Mesothelial cell of epicardium (in vitro differentiated cells): Measurements from ENCODE around the gene JAG2. TPM values are rescaled to one million over a fixed set of nuclear protein-coding genes. Genes with fewer than 3 reads are reported as not detected.

ENCODE experiments used
- DNase-seq, 2 experiments: peaks; one replicate each; pipeline ENCODE4 v3.0.0; 2021; ENCODE audit warnings: low spot score in 2 of 2; ENCODE audit not compliant: unreplicated experiment in 2 of 2
- H3K27ac Mint-ChIP-seq: 2 replicates; pipeline ENCODE4 v1.8.0; 2021; ENCODE audit warnings: mixed read lengths
- H3K27me3 Mint-ChIP-seq: 2 replicates; pipeline ENCODE4 v1.8.0; 2021; ENCODE audit warnings: low read depth, mixed read lengths
- H3K36me3 Mint-ChIP-seq: 2 replicates; pipeline ENCODE4 v1.8.0; 2021; ENCODE audit warnings: mixed read lengths
- H3K4me1 Mint-ChIP-seq: 2 replicates; pipeline ENCODE4 v1.8.0; 2021; ENCODE audit warnings: mixed read lengths
- H3K4me3 Mint-ChIP-seq: 2 replicates; pipeline ENCODE4 v1.8.0; 2021; ENCODE audit warnings: mild to moderate bottlenecking, moderate library complexity, mixed read lengths
- H3K9me3 Mint-ChIP-seq: 2 replicates; pipeline ENCODE4 v1.8.0; 2021; ENCODE audit warnings: mixed read lengths
- CTCF ChIP-seq: fragments of 200-600 bp; sonication (generic); IDR thresholded peaks from one replicate; pipeline ENCODE4 v1.5.0; 2021; ENCODE audit warnings: antibody characterized with exemption; ENCODE audit not compliant: unreplicated experiment
- total RNA-seq: library from RNA; stranded (reverse); gene quantifications from 3 replicates; pipeline ENCODE4 v1.2.1, GENCODE V29; 2021

Gene JAG2
- total RNA-seq, 1 donor from 2014 or later, result 38.9 TPM

- no peak overlapping the region for H3K27ac Mint-ChIP-seq
- no peak for TF ChIP-seq CTCF
- no peaks in the 10 kb centered on the region for H3K36me3 Mint-ChIP-seq
- H3K4me3 Mint-ChIP-seq, result no peak overlapping the region
- DNase-seq, result no peak
- H3K4me1 Mint-ChIP-seq, result peaks cover 2% of the 10 kb centered on the region
- no peaks in the 10 kb centered on the region for H3K27me3 Mint-ChIP-seq
- H3K9me3 Mint-ChIP-seq, result no peaks in the 10 kb centered on the region
These were observed 11.9 kb downstream of the JAG2 start for GRCh38 chr14:105156414-105157375.

GRCh38 chr14:105155681-105156413 is 12.7 kb downstream of the JAG2 start:
- H3K27me3 Mint-ChIP-seq, result no peaks in the 10 kb centered on the region
- DNase-seq, result no peak
- H3K36me3 Mint-ChIP-seq, result no peaks in the 10 kb centered on the region
- H3K27ac Mint-ChIP-seq, result no peak overlapping the region
- no peak overlapping the region for H3K4me3 Mint-ChIP-seq
- TF ChIP-seq CTCF, result no peak
- no peaks in the 10 kb centered on the region for H3K9me3 Mint-ChIP-seq
- H3K4me1 Mint-ChIP-seq, result peaks cover 2% of the 10 kb centered on the region

GRCh38 chr14:105155071-105155651 is 13.4 kb downstream of the JAG2 start:
- H3K36me3 Mint-ChIP-seq, result no peaks in the 10 kb centered on the region
- TF ChIP-seq CTCF, result no peak
- H3K4me1 Mint-ChIP-seq, result peaks cover 2% of the 10 kb centered on the region
- no peak for DNase-seq
- H3K9me3 Mint-ChIP-seq, result no peaks in the 10 kb centered on the region
- no peak overlapping the region for H3K27ac Mint-ChIP-seq
- H3K27me3 Mint-ChIP-seq, result no peaks in the 10 kb centered on the region
- H3K4me3 Mint-ChIP-seq, result no peak overlapping the region

GRCh38 chr14:105154476-105154871 is 14.1 kb downstream of the JAG2 start:
- Mint-ChIP-seq H3K9me3 (no peaks in the 10 kb centered on the region), H3K36me3 (no peaks in the 10 kb centered on the region), H3K4me3 (no peak overlapping the region), H3K4me1 (peaks cover 2% of the 10 kb centered on the region), H3K27ac (no peak overlapping the region), H3K27me3 (no peaks in the 10 kb centered on the region)
- DNase-seq, result no peak
- no peak for TF ChIP-seq CTCF

- Mint-ChIP-seq H3K27me3 (no peaks in the 10 kb centered on the region), H3K36me3 (no peaks in the 10 kb centered on the region), H3K4me1 (no peaks in the 10 kb centered on the region), H3K9me3 (no peaks in the 10 kb centered on the region), H3K27ac (no peak overlapping the region), H3K4me3 (no peak overlapping the region)
- TF ChIP-seq CTCF, result no peak
- no peak for DNase-seq
These were observed 14.7 kb downstream of the JAG2 start for GRCh38 chr14:105153739-105154475.
